Jurkat, Clone E6-1 (cell line): ENCODE measurements around the gene UQCRH.
"Not testable (repeated sequence)": the region's sequence is repeated elsewhere in the genome, so short reads cannot be mapped to it uniquely, and the experiment has no call there.

Experiments used
- DNase-seq: peaks from one replicate; pipeline ENCODE4 v3.0.0-alpha.2; 2011; ENCODE audit warnings: low read depth, low spot score
- H3K4me3 ChIP-seq: 2 replicates; pipeline ENCODE4 v1.5.1; 2011; ENCODE audit warnings: mild to moderate bottlenecking, low read length, control low read depth, moderate library complexity

Gene UQCRH

DNA sequence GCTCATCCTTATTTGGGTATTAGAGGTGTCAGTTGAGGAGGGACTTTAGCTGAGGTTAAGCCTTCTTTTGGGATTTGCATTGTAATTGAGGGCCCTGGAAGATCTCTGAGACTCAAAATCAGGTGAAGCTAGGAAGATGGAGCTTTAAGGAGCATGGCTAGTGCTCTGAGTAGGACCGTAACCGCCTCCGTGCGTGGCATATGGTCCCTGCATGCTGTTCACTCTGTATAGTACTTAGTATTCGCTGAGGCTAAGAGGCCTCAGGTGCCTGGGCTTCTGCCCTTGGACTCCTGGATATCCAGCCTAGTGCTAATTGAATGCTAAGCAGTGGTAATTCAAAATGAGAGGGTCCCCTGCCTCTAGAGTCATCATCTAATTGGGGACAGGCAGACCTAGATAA is 59.6 kb downstream of the UQCRH start:
- no peak for DNase-seq
- H3K4me3 ChIP-seq: no peak overlapping the region

DNA sequence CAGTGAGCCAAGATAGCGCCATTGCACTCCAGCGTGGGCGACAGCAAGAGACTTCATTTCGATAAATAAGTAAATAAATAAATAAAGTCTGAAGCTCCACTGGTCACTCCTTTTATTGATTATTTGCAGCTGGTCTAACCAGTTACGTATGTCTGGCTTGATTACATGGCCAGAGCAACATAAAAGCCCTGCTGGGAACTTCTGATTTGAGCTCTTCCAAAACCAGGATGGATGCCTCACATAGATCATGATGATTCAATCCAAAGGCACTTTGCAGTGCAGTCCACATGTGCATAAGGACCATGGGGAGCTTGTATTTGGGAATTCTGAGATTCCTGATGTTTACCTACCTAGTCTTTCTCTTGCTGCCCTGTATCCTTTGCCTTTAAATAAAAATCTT is 61.1 kb downstream of the UQCRH start:
- DNase-seq: no peak

DNA sequence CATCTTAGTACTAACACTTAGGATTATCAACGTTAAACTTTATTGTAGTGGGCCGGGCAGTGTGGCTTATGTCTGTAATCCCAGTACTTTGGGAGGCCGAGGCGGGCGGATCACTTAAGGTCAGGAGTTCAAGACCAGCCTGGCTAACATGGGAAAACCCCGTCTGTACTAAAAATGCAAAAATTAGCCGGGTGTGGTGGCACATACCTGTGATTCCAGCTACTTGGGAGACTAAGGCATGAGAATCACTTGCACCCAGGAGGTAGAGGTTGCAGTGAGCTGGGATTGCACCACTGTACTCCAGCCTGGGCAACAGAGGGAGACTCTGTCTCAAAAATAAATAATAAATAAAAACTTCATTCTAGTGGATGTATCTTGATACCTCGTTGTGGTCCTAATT is 62.3 kb downstream of the UQCRH start:
- not testable (repeated sequence) for H3K4me3 ChIP-seq, DNase-seq

More for the DNA sequence above, 61.1 kb downstream of the UQCRH start:
- no peak overlapping the region for H3K4me3 ChIP-seq
